Neural cell (in vitro differentiated cells): ENCODE results near the gene CCT3.

Source experiments
- EZH2 ChIP-seq: fragments of 200-600, 300-800 bp; shearing (Covaris generic), sonication (generic); IDR thresholded peaks from 2 replicates; pipeline ENCODE4 v1.6.1; 2014; ENCODE audit warnings: antibody characterized with exemption, low read length, borderline replicate concordance, mild to moderate bottlenecking; ENCODE audit not compliant: insufficient read depth, poor library complexity, severe bottlenecking
- TF ChIP-seq, protein P1 (sequence below): fragments of 450-650 bp; IDR thresholded peaks from 2 replicates; pipeline ENCODE4 v1.5.1; 2014; ENCODE audit warnings: antibody characterized with exemption, mild to moderate bottlenecking, moderate library complexity; ENCODE audit not compliant: poor library complexity, severe bottlenecking

DNA sequence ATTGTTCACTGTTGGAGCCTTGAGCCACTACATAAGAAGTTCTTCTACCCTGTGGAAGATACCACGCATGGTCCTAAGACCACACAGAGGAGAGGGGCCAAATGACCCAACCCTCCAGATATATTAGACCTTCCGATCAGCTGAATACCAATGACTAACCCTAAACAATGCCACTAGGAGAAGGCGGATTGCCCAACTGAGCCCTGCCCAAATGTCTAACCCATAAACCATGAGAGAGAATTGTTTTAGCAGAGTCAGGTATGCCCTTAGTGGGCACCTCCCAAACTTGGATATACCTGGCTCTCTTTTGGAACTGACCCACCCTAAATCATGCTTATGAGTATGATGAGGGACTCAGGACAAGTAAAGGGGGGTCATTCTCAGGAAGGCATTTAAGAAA, 67.8 kb downstream of the CCT3 start:
- TF ChIP-seq, protein P1, sequence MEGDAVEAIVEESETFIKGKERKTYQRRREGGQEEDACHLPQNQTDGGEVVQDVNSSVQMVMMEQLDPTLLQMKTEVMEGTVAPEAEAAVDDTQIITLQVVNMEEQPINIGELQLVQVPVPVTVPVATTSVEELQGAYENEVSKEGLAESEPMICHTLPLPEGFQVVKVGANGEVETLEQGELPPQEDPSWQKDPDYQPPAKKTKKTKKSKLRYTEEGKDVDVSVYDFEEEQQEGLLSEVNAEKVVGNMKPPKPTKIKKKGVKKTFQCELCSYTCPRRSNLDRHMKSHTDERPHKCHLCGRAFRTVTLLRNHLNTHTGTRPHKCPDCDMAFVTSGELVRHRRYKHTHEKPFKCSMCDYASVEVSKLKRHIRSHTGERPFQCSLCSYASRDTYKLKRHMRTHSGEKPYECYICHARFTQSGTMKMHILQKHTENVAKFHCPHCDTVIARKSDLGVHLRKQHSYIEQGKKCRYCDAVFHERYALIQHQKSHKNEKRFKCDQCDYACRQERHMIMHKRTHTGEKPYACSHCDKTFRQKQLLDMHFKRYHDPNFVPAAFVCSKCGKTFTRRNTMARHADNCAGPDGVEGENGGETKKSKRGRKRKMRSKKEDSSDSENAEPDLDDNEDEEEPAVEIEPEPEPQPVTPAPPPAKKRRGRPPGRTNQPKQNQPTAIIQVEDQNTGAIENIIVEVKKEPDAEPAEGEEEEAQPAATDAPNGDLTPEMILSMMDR = no peak
- TF ChIP-seq EZH2 = no peak
